ENCODE results near the gene AGRP.

GRCh38 chr16:67509016-67509415, 25.7 kb upstream of the AGRP start:
- no peak for TF ChIP-seq CTCF (conservative IDR thresholded peaks at IDR 0.05; ENCODE audit: low read length)
- TF ChIP-seq EZH2phosphoT487 (IDR thresholded peaks at IDR 0.05; ENCODE audit: borderline replicate concordance, low read depth, low read length) = no peak

Measured in OCI-LY7 (cell line).